ENCODE results near the gene MMEL1.
"Not testable (repeated sequence)": the region's sequence is repeated elsewhere in the genome, so short reads cannot be mapped to it uniquely, and the experiment has no call there.

MMEL1 gene

DNA sequence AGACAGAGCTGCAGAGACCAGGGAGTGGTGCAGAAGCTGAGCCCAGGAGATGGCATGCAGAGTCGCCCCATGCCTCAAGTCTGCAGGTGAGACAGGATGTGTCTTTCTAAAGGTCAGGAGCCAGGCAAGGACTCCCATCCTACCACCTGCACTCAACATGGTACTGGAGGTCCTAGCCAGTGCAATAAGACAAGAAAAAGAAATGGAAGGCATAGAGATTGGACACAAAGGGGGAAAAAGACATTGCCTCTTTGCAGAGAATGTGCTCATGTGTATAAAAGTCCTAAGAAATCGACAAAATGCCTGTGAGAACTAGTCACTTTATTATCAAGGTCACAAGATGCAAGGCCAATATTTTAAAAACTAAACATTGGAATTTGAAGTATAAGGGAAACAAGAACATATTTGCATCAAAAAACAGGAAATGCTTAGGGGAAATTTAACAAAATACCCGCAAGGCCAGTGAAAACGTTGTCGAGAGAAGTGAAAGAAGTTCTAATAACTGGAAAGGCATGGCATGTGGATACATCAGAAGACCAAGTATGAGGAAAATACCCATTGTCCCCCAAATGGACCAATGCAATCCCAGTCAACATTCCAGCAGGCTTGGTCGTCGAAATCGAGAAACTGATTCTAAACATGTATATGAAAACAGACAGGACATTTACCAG is 59.4 kb downstream of the MMEL1 start:
- no peak for DNase-seq (ENCODE audit: low read depth)

DNA sequence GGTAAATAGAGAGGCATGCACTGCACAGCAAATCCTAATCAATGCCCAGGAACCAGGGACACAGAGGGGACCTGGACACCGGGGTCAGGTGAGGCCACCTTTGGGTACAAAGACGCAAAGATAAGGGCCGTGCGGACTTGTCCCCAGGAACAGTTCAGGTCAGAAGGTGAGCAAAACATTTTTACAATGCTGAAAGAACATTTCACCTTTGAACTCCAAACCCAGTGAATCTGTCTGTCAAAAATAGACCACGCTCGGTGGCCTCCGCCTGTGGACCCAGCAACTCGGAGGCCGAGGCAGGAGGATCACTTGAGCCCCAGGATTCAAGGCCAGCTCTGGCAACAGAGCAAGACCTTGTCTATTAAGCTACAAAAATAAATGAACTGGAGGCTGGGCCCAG is 61.5 kb downstream of the MMEL1 start:
- no peak for DNase-seq (ENCODE audit: low read depth)

DNA sequence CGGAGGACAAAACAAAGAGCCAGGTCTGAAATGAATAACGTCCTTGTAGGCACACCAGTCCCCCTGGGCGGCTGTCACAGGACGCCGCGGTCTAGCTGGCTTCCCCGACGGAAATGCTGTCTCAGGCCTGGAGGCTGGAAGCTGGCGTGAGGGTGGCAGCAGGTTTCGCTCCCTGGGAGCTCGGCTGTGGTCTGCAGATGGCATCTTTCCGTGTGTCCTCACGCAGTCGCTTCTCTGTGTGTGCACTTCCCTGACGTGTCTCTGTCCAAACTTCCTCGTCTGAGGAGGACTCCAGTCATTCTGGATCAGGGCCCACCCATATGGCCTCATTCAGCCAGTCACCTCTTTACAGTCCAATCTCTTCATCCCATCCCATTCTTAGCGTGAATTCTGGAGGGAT is 62.5 kb downstream of the MMEL1 start:
- DNase-seq (ENCODE audit: low read depth) = no peak

DNA sequence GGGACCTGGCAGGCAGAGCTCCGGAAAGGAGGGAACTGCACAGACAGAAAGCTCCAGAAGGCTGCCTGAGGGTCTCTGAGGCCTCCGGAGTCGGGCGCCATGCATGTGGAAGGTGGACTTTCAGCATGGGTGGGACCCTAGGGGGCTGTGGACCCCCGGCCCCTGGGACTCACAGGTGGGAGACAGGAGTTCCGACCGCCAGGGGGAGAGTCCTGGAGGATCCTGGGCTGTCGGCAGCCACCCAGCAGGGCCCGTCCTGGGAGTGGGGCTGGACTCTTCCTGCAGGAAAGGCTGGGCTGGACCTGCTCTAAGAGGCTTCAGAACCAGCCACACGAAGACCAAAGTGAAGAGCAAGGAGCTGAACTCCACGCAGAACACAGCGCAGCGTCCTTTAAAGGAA is 63.1 kb downstream of the MMEL1 start:
- DNase-seq (ENCODE audit: low read depth) = not testable (repeated sequence)

DNA sequence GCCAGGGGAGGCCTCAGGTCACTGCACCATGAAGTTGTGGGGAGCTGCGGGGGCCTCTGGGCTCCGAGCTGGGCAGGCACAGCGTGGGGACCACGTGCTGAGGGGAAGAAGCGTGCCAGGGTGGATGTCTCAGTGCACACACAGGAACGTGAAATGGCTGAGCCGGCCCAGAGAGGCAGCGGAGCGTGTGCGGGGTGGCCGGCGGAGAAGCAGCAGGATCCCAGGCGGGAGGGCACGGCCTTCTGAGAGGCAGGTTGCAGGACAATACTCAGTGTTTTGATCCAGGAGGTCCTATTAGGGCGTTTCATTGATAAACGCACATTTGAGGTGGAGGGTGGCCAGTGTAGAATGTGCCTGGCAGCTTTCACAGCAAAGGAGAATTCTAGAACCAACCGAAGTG is 63.8 kb downstream of the MMEL1 start:
- no peak for DNase-seq (ENCODE audit: low read depth)

DNA sequence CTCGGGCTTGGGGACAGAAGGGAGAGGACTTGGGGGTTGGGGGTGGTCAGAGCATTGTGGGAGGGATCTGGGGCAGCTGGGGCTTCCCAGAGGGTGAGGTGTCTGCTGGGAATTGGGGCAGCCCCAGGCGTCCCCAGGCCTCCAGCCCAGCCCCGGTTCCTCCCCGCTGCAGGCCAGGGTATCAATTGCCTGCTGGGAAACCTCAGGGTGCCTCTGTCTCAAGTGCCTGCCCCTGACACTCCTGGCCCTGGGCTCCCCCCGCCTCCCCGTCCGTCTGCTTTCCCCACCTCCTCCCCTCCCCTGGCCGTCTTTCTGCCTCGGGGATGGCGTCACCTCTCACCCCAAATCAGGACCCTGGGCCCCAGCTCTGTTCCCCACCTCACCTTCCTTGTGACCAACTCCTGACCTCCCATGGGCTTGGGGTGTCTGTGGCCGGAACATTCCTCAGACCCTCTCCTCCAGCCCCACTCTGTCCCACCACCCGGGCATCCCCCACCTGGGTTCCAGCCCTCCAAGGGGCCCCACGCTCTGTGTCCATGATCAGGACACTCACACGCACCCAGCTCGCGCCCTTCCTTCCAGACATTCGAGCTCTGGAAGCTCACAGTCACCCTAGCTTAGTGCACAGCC is 64.5 kb downstream of the MMEL1 start:
- DNase-seq (ENCODE audit: low read depth) = not testable (repeated sequence)

DNA sequence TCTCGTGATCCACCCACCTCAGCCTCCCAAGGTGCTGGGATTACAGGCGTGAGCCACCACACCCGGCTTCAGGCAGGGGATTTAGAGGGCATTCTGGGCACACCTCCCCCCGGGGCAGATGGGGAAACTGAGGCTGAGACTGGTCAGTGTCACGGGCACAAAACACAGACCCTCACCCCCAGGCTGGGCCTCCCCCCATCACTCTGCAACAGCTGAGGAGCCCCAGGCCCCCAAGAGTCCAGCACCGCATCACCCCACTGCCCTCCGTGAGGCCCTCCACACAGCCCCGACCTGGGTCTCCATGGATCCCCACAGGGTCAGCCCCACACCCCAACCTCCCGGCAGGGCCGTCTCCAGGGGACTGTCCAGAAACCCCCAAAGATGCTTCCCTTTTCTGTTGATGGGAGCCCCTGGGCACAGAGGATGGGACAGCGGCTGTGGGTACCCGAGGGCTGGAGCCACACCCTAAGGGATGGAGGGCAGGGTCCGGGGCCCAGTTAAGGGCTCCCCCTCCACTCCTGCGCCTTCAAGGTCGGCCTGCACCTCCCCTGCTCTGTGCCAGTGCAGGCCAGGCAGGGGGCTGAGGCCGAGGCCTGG is 65.6 kb downstream of the MMEL1 start:
- DNase-seq (ENCODE audit: low read depth) = no peak

DNA sequence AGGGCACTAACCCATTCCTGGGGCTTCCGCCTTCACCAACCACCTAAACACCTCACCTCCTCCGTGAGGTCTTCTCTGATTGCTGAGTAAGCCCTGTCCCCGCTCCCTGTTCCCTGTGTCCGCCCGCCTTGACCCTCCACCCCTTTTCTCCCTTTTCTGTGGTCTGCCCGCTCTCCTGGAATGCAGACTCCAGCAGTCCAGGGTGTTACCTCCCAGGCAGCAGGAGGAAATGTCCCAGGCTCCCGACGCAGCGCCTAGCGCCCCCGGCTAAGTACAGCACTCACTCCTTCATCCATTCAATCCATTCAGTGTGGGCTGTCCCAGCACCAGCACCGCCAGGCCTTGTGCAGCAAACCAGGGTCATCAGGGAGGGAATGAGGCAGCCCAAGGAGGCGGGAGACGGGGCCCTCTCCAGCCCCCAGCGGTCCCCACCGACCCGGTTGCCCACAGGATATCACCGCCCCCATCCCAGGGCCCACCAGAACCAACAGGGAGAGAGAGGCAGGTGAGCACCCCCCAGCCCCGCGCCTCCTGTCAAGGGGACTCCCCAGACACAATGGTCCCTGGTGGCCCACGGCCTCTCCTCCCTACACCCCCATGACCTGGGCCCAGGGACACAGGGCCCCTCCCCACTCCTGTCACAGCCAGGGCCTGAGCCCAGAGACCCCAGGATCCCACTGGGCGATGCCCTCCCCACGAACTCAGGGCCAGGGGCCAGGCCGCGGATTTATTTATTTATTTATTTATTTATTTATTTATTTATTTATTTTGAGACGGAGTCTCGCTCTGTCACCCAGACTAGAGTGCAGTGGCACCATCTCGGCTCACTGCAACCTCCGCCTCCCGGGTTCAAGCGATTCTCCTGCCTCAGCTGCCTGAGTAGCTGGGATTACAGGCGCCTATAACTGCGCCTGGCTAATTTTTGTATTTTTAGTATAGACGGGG is 66.4 kb downstream of the MMEL1 start:
- DNase-seq (ENCODE audit: low read depth) = no peak

DNA sequence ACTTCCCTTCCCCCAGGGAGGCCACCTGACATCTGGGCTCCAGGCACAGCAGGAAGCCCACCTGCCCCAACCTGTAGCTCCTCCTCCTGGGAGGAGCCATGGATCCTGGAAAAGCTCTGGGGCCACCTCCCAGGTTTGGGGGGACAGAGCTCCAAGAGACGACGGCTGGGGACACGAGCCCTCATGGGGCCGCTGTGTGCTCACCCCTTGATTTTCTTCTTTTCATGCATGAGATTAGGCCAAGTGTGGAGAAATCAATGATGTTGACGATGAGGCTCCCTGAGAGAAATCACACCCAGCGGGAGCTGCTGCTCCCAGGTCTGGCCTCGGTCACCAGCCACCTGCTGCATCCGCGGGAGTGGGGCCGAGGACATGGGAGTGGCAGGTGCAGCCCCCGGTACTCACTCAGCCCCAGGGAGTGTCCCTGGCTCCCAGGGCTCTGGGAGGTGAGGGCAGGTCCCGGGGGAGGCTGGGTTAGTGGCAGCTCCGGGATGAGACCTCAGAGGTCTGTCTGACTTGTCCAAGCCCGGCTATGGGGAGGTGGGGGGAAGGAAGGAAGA is 67.9 kb downstream of the MMEL1 start:
- no peak for DNase-seq (ENCODE audit: low read depth)

DNA sequence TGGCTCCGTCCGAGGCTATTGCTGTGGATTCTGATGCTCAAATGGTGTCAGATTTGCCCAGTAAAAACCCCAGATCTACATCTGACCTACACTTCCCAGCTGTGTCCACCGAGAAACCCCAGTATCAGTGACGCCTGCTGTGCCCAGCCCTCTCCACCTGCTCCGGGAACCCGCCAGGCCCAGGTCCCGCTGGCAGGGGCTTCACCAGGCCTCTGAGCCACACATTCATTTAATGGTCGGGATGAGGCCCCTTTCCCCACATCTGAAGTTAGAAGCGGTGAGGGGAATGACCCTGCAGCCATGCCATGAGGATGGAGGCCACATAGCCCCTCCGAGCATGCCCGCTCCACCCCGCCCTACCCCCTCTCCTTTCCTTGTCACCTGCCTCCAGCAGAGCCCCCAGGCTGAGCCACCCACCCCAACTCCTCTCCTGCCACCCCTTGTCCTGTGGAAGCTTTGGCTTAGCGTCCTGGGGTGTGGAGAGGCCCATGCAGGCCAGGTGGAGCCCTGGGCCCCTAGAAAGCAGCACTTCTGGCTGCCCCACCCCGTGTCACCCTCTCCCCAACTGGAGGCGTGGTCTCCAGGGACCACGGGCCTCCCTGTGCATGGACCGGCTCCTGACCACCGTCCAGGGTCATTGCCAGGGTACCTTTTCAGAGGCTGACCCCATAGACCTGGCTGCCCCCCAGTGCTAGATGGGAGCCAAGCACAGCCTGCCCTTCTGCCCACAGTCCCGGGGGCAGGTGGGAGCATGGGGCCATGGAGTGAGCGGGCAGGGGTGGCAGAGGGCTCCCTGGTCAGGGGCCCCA is 68.6 kb downstream of the MMEL1 start:
- no peak for DNase-seq (ENCODE audit: low read depth)

DNA sequence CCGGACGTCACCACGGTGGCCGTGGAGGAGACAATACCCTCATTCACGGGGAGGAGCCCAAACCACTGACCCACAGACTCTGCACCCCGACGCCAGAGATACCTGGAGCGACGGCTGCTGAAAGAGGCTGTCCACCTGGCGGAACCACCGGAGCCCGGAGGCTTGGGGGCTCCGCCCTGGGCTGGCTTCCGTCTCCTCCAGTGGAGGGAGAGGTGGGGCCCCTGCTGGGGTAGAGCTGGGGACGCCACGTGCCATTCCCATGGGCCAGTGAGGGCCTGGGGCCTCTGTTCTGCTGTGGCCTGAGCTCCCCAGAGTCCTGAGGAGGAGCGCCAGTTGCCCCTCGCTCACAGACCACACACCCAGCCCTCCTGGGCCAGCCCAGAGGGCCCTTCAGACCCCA is 69.6 kb downstream of the MMEL1 start:
- no peak for DNase-seq (ENCODE audit: low read depth)

DNA sequence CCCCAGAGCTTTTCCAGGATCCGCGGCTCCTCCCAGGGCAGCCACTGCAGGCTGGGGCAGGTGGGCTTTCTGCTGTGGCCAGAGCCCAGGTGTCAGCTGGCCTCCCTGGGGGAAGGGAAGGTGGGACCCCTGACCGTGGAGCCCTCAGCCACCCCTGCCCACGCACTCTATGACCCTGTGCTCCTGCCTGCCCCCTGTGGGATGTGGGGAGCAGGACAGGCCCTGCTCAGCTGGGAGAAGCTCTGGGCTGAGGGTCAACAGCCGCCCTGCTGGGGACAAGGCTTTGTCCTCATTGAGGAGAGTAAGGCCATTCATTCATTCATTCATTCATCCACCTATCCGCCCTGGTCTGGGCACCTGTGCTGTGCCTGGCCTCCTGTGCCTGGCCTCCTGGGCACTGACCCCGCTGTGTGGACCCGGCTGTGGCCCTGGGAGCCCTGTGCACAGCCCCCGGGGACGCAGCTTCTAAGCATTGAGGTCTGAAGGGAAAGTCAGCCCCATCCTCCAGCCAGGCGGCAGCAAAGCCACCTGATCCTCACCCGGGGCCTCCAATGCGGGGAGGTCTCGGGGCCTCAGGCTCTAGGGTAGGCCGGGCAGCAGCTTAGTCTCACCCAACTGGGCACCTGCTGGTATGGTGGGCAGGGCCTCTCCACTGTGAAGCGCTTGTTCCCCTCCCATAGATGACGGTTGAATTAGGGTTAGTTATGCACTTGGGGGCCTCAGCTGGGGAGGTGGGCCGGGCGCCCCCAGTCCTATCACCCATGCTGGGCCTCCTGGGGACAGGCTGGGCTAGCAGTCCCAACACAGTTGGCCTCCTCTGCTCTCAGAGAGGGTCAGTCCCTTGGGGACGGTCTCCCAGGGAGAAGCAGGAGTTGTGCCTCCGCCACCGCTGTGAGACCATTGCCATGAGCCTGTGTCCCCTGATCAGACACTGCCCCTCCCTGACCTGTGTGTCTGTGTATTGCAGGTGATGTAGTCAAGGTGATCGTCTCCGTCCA is 70.6 kb downstream of the MMEL1 start:
- no peak for DNase-seq (ENCODE audit: low read depth)

DNA sequence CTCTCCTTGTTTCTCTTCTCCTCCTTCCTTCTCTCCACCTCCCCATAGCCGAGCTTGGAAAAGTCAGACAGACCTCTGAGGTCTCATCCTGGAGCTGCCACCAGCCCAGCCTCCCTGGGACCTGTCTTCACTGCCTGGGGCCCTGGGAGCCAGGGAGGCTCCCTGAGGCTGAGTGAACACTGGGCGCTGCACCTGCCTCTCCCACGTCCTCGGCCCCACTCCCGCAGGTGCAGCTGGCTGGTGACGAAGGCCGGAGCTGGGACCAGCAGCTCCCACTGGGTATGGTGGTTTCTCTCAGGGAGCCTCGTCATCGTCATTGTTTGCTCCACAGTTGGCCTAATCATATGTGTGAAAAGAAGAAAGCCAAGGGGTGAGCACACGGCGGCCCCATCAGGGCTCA is 71.4 kb downstream of the MMEL1 start:
- no peak for DNase-seq (ENCODE audit: low read depth)

DNA sequence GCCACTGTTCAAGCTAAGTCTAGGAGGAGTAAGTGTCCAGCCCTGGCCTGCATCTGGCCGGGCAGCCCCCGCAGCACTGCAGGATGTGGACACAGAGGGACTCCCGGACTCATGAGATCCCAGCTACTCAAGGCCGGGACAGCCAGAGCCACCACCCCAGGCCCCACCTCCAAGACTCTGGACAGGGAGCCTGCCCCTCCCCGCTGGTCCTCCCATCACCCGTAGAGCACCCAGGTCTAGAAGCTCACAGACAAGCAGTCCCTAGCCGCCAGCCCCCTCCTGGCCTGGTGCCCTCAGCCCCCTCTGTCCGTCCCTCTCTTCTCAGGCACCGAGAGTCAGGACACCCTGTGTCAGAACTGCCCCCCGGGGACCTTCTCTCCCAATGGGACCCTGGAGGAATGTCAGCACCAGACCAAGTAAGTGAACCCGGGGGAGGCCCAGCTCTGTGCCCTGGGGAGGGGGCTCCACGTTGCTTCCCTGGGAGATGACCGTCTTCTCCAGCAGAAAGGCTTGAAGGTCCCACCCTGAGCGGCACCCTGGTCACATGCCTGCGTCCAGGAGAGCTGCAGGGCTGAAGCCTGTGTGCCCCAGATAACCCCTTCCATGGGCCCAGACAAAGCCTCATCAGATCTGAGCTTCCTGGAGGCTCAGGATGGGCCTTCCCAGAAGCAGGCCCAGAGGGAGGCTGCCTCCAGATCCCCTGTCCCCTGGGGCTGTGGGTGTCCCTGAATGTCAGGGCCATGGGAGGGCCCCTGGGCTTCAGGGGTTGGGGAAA is 72.3 kb downstream of the MMEL1 start:
- DNase-seq (ENCODE audit: low read depth) = no peak

DNA sequence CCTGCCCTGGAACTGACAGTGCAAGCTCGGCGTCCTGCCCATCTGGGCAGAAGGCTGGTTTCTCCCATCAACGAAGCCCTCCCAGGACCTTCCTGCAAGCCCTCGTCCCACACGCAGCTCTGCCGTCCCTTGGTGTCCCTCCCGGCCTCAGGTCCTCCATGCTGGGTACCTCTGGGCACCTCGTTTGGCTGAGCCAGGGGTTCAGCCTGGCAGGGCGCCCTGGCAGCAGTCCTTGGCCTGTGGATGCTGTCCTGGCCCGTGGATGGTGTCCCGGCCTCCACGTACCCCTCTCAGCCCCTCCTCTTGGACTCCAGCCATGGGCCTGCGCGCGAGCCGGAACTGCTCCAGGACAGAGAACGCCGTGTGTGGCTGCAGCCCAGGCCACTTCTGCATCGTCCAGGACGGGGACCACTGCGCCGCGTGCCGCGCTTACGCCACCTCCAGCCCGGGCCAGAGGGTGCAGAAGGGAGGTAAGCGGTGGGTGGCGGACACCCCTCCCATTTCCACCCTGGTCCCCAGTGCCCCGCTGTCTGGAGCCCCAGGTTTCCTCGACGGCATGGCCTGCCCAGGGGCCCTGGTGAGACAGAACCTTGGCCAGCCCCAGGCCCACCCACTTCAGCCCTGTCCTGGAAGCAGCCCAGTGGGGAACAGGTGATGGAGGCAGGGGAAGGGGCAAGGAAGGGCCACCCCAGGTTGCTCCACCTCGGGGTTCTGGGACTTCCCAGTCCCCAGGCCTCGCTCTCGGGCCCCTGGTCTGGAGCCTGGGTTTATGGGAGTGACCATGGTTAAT is 73.1 kb downstream of the MMEL1 start:
- DNase-seq (ENCODE audit: low read depth) = no peak

DNA sequence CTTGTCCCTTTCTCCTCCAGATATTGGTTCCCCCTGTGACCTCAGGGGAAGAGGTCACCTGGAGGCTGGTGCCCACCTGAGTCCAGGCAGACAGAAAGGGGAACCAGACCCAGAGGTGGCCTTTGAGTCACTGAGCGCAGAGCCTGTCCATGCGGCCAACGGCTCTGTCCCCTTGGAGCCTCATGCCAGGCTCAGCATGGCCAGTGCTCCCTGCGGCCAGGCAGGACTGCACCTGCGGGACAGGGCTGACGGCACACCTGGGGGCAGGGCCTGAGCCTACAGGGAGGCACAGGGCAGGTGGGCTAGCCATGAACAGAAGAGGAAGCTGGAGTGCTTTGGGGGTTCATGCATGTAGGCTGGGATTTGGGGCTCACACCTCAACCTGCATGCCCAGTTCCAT is 74.0 kb downstream of the MMEL1 start:
- DNase-seq (ENCODE audit: low read depth) = no peak

DNA sequence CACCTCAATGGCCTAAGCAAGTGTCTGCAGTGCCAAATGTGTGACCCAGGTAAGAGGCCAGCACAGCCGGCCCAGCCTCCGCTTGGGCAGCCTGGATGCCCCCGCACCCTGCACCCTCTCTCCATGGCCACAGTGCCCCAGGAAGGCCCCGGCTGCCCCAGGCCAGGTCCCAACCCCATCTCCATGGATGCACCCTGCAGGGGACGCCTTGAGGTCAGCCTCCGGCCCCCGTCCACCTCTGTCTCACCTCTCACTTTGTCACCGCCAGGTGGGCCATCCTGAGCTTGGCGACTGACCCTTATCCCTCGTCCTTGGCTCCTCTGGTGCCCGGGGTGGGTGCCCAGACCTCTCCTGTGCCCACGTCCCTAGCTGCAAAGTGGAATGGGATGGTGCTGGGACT is 74.4 kb downstream of the MMEL1 start:
- DNase-seq (ENCODE audit: low read depth) = no peak

Measured in stimulated activated CD8-positive, alpha-beta memory T cell treated with anti-CD3 and anti-CD28 coated beads, Interleukin-12 subunit alpha, Interleukin-12 subunit beta, amount 100 ng/mL, for 1 hour (primary cell).